Cardiac fibroblast (primary cell): Measurements from ENCODE around the gene SLC43A1.
A peak's percentile ranks its signal among the peaks of the same experiment; 100 is the strongest.

ENCODE experiments used
- DNase-seq, 2 donors: peaks; one replicate each; pipeline versions ENCODE4 v3.0.0 to v3.0.0-alpha.2; 2010; ENCODE audit warnings: low read depth in 2 of 2
- H3K4me3 ChIP-seq, 2 donors: replicated peaks in 1 of 2; 1 replicate in 1 of 2; 2 replicates in 1 of 2; pipeline ENCODE4 v1.5.1; 2011; ENCODE audit warnings: low read depth in 2 of 2, low read length in 2 of 2, mild to moderate bottlenecking in 2 of 2, moderate library complexity in 1 of 2
- CTCF ChIP-seq: IDR thresholded peaks from one replicate; pipeline ENCODE4 v1.5.1; 2011; ENCODE audit warnings: low read depth, mild to moderate bottlenecking, low read length, inconsistent platforms

The SLC43A1 gene

GRCh38 chr11:57529012-57529411 lies 13.5 kb upstream of the SLC43A1 start:
- no peak for TF ChIP-seq CTCF
- no peak for DNase-seq
- H3K4me3 ChIP-seq = no peak overlapping the region

- no peak overlapping the region for H3K4me3 ChIP-seq
- peak; percentile 72 to 73 for DNase-seq
- peak; percentile 86 for TF ChIP-seq CTCF
Observed at GRCh38 chr11:57527056-57527631, 11.6 kb upstream of the SLC43A1 start.

GRCh38 chr11:57523419-57523818 lies 7.9 kb upstream of the SLC43A1 start:
- no peak overlapping the region for H3K4me3 ChIP-seq
- no peak for DNase-seq
- TF ChIP-seq CTCF = no peak

GRCh38 chr11:57521116-57521515 lies 5.6 kb upstream of the SLC43A1 start:
- no peak for DNase-seq
- TF ChIP-seq CTCF = no peak
- H3K4me3 ChIP-seq = no peak overlapping the region

GRCh38 chr11:57516061-57516443 lies 550 bp upstream of the SLC43A1 start:
- peak overlapping the region; percentile 75 to 92 for H3K4me3 ChIP-seq
- no peak for DNase-seq
- TF ChIP-seq CTCF = no peak

GRCh38 chr11:57514538-57515331 lies 767 bp downstream of the SLC43A1 start:
- TF ChIP-seq CTCF = no peak
- H3K4me3 ChIP-seq = peak overlapping the region; percentile 75 to 92
- DNase-seq = peak; percentile 42 to 43
